WTC11 (cell line): ENCODE measurements around the gene CFAP44.

Experiments used
- ATF2 ChIP-seq: sonication (generic); formaldehyde crosslinking; IDR thresholded peaks from 2 replicates; pipeline ENCODE4 v1.8.1; 2022; ENCODE audit warnings: low read depth, missing genetic modification reagents, borderline replicate concordance
- CREB1 ChIP-seq: sonication (generic); formaldehyde crosslinking; IDR thresholded peaks from 2 replicates; pipeline ENCODE4 v1.8.0; 2023; ENCODE audit warnings: mild to moderate bottlenecking, missing genetic modification reagents
- CTCF ChIP-seq: fragments of 200-600 bp; IDR thresholded peaks from 2 replicates; pipeline ENCODE4 v1.8.0; 2022; ENCODE audit warnings: antibody characterized with exemption
- GABPB1 ChIP-seq: sonication (generic); formaldehyde crosslinking; IDR thresholded peaks from 2 replicates; pipeline ENCODE4 v1.8.1; 2023; ENCODE audit warnings: mild to moderate bottlenecking, missing genetic modification reagents
- GTF2I ChIP-seq: fragments of 250-450 bp; sonication (Bioruptor Pico); conservative IDR thresholded peaks from 2 replicates; pipeline ENCODE4 v1.4.0; 2021; ENCODE audit warnings: mild to moderate bottlenecking
- JUN ChIP-seq: sonication (generic); formaldehyde crosslinking; IDR thresholded peaks from 2 replicates; pipeline ENCODE4 v1.8.0; 2023; ENCODE audit warnings: mild to moderate bottlenecking, missing genetic modification reagents
- NR3C1 ChIP-seq: sonication (generic); formaldehyde crosslinking; conservative IDR thresholded peaks from 2 replicates; pipeline ENCODE4 v1.8.1; 2023; ENCODE audit warnings: low read depth, mild to moderate bottlenecking, missing genetic modification reagents
- SMAD4 ChIP-seq: sonication (generic); formaldehyde crosslinking; IDR thresholded peaks from 2 replicates; pipeline ENCODE4 v1.8.0; 2022; ENCODE audit warnings: mild to moderate bottlenecking, missing genetic modification reagents
- ZNF121 ChIP-seq: sonication (generic); formaldehyde crosslinking; IDR thresholded peaks from 2 replicates; pipeline ENCODE4 v1.8.0; 2023; ENCODE audit warnings: missing genetic modification reagents
- ZNF263 ChIP-seq: sonication (generic); formaldehyde crosslinking; IDR thresholded peaks from 2 replicates; pipeline ENCODE4 v1.8.1; 2022; ENCODE audit warnings: low read depth, mild to moderate bottlenecking, moderate library complexity, missing genetic modification reagents
- ZNF671 ChIP-seq: fragments of 250-450 bp; sonication (Bioruptor Pico); IDR thresholded peaks from 2 replicates; pipeline ENCODE4 v1.8.0; 2021; ENCODE audit warnings: mild to moderate bottlenecking
- TF ChIP-seq, protein P1 (sequence below): sonication (generic); formaldehyde crosslinking; IDR thresholded peaks from 2 replicates; pipeline ENCODE4 v1.8.0; 2023; ENCODE audit warnings: missing genetic modification reagents

DNA sequence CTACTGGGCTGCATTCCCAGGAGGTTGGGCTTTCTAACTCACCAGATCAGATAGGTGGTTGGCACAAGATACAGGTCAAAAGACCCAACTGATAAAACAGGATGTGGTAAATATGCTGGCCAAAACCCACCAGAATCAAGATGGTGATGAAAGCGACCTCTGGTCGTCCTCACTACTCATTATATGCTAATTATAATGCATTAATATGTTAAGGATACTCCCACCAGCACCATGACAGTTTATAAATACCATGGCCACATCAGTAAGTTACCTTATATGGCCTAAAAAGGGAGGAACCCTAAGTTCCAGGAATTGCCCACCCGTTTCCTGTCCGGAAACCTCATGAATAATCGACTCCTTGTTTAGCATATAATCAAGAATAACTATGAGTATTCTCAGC is 31.6 kb downstream of the CFAP44 start:
- TF ChIP-seq JUN (CRISPR knock-in tag) (no peak), GABPB1 (CRISPR knock-in tag) (no peak), CTCF (no peak), ZNF263 (CRISPR knock-in tag) (no peak), ATF2 (no peak), NR3C1 (CRISPR knock-in tag) (no peak), SMAD4 (CRISPR knock-in tag) (no peak), GTF2I (CRISPR knock-in tag) (no peak), CREB1 (no peak), ZNF671 (CRISPR knock-in tag) (no peak), ZNF121 (CRISPR knock-in tag) (no peak)
- TF ChIP-seq, protein P1, sequence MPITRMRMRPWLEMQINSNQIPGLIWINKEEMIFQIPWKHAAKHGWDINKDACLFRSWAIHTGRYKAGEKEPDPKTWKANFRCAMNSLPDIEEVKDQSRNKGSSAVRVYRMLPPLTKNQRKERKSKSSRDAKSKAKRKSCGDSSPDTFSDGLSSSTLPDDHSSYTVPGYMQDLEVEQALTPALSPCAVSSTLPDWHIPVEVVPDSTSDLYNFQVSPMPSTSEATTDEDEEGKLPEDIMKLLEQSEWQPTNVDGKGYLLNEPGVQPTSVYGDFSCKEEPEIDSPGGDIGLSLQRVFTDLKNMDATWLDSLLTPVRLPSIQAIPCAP (CRISPR knock-in tag): no peak
